GM21737 (cell line): ENCODE measurements around the gene PPFIA2.

ENCODE experiments used
- ATAC-seq: cut with Tn5 transposase; IDR thresholded peaks from one replicate; pipeline ENCODE4 v1.9.1; 2021; ENCODE audit warnings: mild to moderate bottlenecking, moderate library complexity; ENCODE audit not compliant: unreplicated experiment

PPFIA2 gene

DNA sequence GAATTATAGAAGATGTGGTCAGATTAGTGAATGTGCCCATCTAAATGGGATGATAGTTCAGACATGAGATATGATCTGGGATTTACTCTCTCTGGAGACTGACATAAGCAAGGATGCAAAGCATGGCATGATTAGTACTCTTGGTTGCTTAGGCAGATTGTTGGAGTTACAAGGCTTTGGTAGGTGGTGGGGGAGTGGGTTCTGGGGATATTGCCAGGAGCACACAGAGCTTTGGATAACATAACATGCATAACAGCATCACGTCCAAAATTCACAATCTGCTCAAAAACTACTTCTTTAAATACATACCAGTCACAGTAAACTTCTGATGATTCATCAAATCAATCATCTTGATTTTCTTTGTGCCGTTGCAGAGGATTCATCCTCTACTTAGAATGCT is 393.9 kb downstream of the PPFIA2 start:
- ATAC-seq = no peak

DNA sequence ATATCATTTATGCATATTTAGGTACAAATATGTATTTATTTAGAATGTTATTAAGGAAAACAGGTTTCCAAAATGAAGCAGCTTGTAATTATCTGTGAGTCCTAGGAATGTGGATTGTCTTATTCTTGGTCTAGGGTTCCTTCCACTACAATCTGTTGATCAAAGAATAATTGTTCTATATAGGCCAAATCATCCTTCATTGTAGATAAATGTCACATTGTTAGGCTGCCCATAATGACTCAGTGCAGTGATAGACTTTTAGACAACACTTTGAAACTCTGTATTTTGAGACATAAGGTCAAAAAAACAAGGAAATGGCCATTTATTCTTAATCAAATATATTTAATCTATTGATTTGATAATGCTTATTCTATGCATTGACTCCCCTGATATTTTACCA is 398.2 kb downstream of the PPFIA2 start:
- ATAC-seq = no peak

DNA sequence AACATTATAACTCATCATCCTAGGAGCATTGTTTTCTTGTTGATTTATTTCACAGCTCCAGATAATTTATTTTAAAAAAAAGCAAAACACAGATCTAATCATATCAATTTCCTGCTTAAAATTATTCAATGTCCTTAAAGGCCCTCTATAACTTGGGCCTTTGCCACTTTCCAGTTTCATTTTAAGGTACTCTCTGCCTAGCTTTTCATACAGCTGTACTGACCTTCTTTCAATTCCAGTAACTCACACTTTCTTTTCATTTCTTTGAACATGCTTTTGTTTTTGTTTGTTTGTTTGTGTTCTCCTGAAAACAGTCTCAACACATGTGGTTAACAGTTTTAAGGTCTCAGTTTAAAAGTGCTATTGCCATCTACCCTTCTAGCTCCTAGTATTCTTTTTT is 399.4 kb downstream of the PPFIA2 start:
- ATAC-seq = no peak

DNA sequence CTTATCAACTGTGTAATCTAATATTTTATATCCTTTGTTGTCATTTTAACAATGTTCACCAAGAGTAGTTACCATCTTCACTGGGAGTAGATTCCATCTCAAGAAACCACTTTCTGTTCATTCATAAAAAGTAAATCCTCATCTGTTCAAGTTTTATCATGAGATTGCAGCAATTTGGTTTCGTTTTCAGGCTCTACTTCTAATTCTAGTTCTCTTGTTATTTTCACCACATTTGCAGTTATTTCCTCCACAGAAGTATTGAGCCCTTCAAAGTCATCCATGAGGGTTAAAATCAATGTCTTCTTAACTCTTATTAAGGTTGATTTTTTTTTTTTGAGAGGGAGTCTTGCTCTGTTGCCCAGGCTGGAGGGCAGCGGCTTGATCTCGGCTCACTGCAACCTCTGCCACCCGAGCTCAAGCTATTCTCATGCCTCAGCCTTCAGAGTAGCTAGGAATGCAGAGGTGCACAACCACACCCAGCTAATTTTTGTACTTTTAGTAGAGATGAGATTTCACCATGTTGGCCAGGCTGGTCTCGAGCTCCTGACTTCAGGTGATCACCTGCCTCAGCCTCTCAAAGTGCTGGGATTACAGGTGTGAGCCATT is 404.7 kb downstream of the PPFIA2 start:
- no peak for ATAC-seq

DNA sequence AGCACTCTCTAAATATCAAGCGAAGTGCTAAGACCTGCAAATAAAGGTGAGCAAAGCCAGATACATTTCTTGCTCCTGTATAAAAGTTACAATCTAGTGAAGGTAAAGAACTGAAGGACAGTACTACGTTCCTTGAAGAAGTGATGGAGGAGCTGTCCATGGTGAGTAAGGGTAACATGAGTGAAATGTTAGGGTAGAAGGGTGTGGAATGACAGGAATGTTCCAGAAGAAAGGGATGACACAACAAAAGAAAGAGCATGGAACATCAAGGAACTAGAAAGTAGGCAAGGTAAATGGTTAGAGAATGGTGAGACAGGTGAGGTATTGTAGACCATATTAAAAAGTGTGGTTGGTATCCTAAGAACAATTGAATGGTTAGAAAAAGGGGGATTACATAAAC is 408.8 kb downstream of the PPFIA2 start:
- no peak for ATAC-seq

DNA sequence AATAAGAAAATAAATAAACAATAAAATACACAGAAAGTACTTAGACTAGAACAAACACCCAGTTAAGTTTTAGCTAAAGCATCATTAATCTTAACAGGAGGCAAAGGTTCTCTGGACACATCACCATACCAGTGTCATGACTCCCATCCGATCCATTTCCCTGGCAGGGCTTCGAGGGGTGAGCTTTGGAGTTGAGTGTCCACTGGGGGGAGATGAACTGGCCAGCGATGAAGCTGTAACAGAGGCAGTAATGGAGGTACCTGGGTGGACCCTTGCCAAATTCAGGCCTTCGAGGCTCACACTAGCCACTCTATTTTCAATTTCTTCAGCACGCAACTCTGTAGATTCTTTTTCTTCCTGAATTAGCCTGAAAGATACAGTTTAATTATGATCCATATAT is 411.7 kb downstream of the PPFIA2 start:
- no peak for ATAC-seq

DNA sequence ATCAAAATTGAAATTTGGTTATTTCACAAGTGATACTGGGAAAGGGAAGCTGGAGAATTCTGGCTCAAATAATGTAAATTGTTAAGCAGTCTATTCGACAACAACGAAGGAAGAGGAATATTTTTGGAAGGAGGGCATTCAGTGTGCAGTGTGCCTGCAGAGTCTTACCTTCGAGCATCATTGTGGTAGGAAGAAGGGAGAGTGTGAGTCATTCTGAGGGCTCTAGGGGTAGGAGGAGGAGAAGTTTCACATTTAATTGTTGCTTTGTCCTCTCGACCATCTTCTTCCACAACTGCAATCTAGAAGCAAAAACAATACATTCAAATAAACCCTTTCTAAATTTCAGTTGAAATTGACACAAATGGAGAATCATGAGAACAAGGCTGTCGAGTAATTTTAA is 418.2 kb downstream of the PPFIA2 start:
- no peak for ATAC-seq

DNA sequence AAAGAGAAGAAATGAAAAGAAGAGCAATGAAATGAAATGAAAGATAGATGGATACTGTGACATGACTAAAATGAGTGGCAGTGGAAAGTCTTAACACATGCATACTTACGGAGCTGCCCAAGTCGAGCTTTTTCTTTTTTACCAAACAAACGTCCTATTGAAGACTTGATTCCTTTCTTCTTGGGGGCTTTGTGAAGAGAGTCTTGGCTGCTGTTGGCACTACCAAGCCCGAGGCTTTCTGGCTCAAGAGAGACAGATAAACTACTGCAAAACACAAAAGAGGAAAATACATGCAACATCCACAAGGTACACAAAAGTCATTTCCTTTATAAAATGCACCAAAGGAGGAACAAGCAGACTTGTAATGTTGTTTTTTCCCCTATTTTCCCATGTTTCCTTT is 420.1 kb downstream of the PPFIA2 start:
- no peak for ATAC-seq

DNA sequence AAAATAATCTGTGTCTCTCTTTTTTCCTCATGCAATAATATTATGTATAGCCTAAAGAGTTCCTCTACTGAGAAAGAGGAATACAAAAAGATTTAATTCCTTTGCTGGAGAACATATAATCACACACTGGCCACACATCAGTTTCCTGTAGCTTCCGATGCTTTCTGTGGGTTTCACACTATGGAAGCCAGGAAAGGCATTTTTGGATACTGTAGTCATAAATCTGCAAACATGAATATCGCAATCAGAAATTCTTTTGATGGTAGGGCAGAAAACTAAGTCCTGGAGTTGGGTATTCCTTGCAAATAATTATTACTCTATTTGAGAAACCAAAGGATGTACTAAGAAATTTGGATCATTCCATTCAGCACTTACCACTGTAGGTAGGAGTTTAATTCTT is 421.3 kb downstream of the PPFIA2 start:
- no peak for ATAC-seq

DNA sequence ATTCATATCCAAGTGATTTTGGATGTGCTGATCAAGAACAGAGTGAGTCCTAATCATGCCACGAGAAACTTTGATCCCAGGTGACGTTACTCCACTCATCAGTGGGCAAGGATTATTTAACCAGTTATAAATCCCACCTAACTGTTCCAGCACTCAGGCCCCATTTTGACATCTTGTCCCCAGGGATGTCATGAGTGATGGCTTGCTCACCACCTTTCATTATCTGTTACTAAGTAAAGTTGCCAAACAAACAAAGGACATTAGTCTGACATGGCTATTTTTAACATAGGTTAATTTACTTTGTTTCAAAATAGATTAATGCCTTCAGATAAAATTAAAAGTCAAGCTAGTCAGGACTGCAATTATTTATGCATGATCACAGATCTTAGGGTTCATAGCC is 425.3 kb downstream of the PPFIA2 start:
- ATAC-seq = no peak

DNA sequence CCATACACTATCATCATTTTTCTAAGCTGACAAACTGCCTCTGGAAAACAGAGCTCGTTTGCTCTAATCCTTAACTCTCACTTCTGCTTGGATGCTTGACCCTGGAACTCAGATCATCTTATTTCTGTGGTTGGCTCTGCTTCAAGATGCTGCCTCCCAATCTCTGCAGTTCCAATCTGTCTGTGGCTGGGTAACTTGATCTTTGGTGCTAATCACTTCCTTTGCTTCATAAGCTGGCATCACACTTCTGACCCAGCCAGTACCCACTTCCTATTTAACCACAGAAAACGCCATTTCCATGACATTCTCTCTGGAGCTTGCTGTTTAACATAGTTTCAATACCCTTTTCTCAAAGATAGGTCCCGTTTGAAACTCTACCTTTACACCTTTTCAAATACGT is 427.1 kb downstream of the PPFIA2 start:
- ATAC-seq = no peak

DNA sequence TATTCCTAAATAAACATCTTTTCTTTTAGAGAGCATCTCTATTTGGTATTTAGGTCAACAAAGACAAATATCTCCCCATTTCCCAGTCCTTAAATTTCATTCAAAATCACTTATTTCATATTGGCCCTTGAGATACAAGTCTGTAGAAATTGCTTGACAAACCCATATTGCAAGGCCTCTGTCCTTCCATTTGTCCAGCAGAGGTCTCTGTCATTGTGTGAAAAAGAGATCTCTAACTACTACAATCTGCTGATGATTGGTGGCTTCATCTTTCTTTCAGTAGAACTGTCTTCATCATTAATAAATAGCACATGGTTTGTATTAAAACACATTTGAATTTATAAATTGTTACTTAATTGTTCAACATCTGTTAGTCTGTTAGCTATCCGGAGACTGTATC is 428.7 kb downstream of the PPFIA2 start:
- no peak for ATAC-seq

DNA sequence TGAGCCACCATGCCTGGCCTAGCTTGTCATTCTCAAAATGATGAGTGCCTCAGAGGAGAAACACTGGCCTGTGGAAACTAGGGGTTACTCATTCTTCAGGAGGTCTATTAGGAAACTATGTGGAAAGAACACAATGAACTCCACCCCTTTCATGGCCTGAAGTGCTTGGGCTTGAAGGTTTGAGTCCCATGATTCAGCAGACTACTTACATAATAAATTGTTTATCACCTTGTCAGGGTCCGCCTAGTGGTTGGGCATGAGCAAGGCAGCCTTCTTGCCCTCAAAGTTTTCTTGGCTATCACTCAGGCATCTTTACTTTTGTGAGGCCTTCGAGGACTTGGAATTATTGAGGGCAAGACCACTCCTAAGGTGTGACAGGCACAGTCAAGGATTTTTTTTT is 430.1 kb downstream of the PPFIA2 start:
- ATAC-seq = no peak

DNA sequence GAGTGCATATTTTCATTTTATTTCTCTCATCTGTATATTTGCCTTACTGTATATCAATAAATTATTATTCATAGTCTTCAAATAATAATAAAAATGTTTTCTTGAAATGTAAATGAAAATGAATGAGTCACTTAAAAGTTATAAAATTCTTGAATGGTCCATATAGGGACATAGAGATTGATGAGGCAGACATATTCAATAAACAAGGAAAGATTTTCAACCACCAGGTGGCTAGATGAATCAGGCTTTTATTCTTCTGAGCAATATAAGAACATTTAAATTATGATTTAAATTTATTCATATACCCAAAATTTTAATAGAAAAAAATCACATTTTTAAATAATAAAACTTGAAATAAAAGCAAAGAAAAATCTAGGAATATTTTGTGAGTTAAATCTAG is 431.7 kb downstream of the PPFIA2 start:
- no peak for ATAC-seq

DNA sequence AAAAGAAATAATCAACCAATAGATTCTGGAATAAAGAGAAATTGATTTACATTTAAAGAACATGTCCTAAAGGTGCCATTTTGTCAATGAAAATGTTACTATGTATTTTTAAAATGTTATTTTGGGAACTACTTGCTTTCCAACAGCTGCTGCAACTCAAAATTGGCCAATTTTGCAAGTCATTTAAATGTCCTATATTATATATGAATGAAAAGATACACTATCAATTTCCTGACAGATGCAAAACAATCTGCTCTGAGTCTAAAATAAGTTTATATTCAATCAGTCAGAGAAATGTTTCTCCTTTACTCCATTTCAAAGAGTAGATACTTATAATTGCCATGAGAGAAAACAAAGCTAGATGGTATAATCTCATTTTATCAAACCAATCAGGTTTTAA is 434.1 kb downstream of the PPFIA2 start:
- no peak for ATAC-seq

DNA sequence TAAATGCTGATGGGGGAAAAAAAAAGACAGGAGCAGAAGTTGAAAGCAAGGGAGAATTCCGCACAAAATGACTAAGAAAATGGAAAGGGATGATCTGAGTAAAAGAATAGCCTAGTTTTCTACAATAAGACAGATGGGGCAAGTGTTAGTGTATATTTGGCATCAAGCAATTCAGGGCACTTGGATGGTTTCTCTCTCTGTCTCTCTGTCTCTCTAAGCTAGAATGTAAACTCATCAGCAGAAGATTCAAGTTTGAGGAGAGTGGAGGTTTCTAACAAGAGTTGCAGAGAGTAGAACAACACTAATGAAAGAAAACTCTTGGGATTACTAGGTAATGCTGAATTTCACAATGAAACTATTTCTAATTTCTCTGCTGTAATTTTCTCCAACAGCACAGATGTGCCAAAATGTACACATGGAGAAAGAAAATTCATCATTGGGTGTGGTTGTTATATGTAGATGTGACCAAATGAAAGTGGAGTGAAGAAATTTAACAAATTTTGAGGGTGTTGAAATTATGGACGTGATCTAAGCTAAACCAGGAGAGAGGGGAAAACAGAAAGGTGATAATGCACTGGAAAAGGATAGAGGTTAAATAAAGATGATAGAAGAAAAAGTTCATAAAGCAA is 444.1 kb downstream of the PPFIA2 start:
- ATAC-seq = no peak

DNA sequence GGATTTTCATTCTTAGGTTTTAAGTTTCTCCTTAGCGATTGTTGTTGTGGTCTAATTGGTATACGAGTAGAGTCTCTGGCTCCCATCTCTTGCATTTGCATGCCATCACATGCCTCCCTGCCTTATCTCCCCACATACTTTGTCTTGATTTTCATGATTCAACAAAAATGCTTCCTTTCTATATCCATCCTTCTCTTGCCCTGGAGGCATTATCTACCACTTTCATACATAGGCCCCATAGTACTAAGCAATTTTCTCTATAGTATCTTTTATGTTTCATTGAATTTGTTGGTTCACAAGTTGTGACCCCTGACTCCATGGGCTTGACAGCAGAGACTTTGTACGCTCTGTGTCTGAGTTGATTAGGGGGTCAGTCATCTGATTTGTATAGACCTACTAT is 455.2 kb downstream of the PPFIA2 start:
- ATAC-seq = no peak

DNA sequence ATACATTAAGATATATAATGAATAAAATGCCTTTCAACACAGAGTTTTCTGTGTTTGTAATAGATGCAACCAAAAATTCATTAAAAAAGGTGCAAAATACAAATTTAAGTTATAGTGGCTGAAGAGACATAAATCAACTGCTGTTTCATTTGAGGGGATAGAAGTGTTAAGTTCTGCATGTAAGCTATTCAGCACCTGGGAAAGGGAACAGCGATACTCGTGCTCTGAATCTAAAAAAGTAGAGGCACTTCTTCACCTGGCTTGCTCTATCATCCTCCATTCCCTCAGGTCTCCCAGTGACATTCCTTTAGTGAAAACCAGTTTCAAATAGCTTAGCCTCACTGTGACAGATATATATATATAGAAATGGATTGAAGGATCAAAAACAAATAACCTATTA is 458.7 kb downstream of the PPFIA2 start:
- ATAC-seq = no peak

DNA sequence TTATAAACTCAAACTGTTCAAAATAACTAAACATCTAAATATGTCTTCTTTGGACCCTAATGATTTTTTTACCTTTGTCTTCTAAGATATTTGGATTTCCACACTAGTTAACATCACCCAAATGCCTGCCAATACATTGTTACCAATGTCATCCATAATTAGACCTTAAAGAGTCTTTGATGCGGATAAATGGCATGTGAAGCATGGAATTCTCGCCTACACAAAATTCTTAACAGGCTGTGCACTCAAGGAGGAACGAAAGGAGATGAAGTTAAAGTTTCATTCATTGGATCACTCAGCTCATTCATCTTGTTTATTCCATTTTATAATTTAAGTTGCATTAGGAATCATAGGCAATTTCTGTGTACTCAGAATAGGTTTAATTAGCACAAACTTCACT is 461.5 kb downstream of the PPFIA2 start:
- ATAC-seq = no peak

DNA sequence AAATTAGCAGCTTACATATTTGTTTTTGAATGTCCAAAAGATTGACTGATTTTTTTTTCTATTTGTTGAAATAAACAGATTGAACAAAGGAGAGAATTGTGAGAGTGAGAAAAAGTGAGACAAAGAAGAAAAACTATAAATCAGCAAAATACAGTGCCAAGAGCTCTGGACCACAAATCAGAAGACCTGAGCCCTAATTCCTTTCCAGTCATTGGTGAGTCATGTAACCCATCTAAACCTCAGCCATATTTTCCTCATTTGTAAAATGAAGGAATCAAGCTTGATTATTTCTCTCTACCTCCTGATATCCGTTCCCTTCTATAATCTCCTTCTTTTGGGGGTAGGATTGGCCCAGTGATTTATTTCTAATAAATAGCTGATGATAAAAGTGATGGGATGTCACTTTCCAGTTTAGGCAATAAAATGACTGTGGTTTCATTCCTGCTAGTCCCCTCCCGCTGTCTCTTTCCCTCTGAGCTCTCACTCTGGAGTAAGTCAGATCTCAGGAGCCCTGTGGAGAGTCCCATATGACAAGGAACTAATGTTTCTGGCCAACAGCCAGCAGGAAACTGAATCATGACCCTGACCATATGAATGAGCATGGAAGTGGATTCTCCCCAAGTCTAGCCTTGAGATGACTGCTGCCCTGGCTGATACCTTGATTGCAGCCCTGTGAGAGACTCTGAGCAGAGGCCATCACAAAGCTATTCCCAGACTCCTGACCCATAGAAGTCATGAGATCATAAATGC is 462.4 kb downstream of the PPFIA2 start:
- no peak for ATAC-seq

DNA sequence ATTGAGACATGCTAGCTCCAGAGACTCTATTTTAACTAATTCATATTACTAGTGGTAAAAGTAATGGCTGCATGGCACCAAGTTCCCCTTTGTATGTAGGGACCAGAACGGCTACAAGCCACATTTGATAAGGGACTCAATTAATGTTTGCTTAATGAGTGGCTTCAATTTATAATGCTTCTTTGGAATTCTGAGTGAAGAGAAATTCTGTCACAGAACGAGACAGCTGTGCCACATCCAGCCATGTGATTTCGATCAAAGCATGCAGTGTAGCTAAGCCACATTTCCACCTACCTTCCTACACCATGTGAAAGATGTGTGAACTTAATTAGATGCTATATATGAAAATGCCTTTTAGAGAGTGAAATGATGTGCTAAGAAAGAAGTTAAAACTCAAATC is 463.9 kb downstream of the PPFIA2 start:
- no peak for ATAC-seq

DNA sequence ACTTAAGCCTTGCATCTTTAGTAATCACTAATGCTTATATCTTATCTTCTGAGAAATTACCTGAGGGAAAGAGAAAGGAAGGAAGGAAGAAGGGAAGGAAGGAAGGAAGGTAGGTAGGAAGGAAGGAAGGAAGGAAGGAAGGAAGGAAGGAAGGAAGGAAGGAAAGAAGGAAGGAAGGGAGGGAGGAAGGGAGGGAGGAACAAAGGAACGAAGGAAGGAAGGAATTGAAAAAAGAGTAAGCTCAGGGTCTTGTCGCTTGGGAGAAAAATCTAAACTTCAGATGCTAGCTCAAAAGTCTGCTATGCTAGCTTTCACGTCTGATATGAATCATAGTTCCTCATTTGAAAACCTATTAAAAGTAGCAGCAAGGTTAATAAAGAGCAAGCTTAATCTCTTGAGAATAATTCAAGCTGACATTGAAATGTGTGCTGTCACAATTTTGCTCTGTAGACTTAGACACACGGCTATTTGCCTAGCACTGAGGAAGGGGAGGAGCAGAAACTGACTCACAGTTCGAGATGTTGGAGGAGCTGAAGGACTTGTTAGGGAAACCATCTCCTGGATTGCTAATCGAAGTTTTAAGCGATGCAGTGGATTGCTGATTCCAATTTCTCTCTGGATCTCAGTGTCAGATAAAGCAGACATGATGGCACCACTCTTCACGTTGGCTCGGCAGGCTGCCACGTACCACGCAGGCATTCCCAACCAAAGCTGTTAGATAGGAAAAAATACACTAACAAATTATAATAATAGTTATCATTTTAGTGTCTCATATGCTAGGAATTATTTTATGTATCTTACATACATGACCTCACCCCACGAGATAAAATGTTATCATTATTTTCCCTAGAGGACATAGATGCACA is 464.6 kb downstream of the PPFIA2 start:
- no peak for ATAC-seq
